Measurements from ENCODE around the gene HMG20A.
"Not testable (repeated sequence)": the region's sequence is repeated elsewhere in the genome, so short reads cannot be mapped to it uniquely, and the experiment has no call there.

HMG20A gene

DNA sequence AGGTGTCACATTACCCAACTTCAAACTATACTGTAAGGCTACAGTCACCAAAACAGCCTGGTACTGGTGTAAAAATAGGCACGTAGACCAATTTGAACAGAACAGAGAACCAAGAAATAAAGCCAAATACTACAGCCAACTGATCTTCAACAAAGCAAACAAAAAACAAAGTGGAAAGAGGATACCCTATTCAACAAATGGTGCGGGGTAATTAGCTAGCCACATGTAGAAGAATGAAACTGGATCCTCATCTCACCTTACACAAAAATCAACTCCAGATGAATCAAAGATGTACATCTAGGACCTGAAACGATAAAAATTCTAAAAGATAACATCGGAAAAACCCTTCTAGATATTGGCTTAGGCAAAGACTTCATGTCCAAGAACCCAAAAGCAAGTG is 13.8 kb upstream of the HMG20A start:
- no peak for DNase-seq (ENCODE audit: low read depth)

DNA sequence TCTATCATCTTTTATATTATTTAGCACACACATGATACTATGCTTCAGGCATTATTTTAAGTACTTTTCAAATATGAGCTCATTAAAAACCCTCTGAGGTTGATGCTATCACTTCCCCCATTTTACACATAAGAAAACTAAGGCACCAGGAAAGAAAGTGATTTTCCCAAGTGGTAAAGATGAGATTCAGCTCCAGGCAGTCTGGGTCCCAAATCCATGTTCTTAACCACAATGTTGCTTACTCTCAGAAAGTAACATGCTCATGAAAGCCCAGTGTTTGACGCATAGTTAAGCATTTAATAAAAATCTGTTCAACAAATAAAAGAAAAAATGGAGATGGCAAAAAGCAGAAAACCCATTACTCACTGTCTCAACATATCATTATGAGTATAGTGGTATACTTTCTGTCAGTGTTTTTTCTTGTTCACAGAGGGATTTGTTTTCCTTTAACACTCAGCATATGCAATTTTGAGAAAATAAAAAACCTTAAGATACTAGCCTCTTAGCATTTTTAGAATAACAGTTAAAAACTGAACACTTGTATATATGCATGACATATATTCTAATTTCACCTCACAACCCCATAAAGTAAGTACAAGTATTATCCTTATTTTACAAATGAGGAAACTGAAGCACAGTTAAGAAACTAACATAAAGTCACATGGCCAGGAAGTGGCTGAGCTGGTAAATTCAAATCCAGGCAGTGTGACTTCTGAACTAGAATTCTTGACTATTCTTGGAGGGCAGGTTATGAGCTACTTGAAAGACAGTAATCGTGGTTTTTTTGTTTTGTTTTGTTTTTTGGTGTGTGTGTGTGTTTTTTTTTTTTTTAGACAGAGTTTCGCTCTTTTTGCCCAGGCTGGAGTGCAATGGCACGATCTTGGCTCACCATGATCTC is 11.2 kb upstream of the HMG20A start:
- DNase-seq (ENCODE audit: low read depth) = no peak

DNA sequence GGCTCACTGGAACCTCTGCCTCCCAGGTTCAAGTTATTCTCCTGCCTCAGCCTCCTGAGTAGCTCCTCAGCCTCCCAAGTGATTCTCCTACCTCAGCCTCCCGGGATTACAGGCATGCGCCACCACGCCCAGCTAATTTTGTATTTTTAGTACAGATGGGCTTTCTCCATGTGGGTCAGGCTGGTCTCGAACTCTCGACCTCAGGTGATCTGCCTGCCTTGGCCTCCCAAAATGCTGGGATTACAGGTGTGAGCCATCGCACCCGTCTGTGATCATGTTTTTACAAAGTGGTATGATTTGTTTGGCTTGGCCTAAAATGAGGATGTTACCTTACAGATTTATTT is 10.6 kb upstream of the HMG20A start:
- DNase-seq (ENCODE audit: low read depth) = not testable (repeated sequence)

DNA sequence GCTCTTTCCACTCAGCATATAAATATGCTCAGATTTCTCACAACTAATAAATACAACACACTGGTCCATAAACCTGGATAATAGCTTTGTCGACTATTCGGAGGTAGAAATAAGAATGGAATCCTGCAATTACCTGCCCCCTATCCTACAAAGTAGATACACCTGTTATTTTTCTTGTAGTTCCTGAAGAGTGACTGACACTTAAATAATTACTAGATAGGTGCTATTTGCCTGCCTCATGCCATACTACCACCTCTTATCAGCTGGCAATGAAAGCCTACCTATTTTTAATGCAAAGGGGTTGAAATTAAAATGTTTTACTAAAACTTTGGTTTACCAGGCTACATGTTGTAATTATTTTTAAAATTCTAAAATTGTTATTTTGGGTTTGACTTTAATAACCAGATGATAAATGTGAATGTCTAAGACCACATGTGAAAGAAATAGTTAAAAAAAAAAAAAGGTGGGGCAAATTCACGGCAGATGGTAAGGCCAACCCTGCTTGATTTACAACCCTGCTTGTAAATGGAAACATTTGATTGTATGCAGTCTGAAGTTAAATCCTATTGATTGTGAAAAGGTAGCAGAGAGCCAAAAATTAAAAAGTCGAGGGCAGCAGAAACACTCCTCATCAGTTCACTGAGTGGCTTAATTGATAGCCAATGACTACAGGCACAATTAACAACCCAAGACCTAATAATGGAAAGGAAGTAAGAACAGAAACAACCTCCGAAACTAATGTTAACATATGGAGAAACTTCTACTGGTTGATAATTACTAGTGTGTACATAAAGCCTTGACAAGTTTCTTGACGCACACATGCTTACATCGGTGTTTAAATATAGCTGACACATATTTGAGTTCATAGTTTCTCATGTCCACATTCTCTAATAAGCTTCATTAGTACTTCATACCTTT is 9.7 kb upstream of the HMG20A start:
- no peak for DNase-seq (ENCODE audit: low read depth)

DNA sequence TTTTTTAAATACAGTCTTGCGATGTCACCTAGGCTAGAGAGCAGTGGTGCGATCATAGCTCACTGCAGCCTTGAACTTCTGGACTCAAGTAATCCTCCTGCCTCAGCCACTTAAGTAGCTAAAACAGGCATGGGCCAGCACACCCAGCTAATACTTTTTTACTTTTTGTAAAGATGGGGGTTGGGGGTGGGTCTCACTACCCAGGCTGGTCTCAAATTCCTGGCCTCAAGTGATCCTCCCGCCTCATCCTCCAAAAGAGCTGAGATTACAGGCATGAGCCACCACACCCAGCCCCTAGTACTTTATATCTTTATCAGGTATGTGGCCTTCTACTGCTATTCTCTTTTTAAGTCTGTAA is 9.1 kb upstream of the HMG20A start:
- no peak for DNase-seq (ENCODE audit: low read depth)

DNA sequence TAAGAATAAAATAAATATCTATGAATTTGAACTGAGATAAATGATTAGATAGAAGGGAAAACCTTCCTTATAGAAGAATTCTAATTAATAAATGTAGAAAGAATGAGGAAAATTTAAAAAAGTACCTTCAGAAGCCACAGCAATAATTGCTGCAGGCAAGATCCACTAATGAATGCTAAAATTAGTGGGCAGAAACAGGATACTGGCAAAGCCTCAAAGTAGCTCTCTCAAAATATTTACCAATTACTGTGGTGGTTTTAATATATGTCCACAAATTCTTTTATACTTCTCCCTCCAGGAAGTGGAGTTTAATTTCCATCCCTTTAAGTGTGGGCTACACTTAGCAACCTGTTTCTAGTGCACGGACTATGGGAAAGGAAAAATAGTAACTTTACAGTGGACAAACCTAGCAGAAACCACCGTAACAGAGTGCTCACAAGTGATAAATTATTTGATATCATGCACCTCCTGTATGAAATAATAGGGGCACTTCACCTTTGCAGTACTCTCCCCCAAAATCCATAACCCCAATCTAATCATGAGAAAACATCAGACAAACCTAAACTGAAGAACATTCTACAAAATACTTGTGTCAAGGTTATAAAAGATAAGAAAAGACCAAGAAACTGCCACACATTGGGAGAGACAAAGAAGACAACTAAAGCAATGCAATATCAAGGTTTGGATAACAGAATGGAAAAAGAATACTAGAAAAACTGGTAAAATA is 7.6 kb upstream of the HMG20A start:
- DNase-seq (ENCODE audit: low read depth) = no peak

DNA sequence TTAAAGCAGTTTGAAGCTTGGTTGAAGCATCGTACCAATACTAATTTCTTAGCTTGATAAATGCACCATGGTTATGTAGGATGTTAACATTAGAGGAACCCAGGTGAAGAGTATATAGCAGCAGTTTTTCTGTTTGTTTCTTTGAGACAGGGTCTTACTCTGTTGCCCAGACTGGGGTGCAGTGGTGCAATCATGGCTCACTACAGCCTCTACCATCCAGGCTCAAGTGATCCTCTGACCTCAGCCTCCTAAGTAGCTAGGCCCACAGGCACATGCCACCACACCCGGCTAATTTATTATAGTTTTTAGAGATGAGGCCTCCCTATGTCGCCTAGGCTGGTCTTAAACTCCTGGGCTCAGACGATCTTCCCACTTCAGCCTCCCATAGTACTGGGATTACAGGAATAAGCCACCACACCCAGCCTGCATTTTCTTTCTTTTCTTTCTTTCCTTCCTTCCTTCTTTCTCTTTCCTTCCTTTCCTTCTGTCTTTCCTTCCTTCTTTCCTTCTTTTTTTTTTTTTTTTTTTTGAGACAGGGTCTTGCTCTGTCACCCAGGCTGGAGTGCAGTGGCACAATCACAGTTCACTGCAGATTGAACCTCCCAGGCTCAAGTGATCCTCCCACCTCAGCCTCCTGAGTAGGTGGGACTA is 6.9 kb upstream of the HMG20A start:
- DNase-seq (ENCODE audit: low read depth) = no peak

DNA sequence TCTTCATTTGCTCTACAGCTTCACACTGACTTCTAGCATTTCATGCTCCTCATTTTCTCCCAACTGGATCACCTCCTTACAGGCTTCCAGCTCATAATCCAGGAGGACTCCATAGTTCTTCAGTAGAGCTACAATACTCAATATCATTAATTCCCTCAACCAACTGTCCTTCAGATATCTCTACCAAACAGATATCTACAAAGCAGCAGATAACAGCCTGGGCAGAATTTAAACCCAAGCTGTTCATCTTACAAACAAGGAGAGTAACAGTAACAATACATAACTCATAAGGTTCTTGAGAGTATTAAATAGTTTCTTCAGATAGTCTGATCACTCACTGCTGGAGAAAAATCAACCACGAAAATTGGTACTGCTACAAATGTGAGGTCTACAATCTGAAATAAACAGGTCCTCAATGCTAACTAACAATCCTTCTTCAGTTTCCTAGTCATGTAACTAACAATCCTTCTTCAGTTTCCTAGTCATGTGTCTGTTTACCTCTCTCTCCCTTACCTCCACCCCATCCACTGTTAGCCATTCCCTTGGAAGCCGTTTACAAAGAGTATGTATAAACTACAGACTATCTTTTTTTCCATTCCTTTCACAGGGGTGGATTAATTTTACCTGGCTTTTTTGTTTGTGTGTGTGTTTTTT is 5.8 kb upstream of the HMG20A start:
- no peak for DNase-seq (ENCODE audit: low read depth)

DNA sequence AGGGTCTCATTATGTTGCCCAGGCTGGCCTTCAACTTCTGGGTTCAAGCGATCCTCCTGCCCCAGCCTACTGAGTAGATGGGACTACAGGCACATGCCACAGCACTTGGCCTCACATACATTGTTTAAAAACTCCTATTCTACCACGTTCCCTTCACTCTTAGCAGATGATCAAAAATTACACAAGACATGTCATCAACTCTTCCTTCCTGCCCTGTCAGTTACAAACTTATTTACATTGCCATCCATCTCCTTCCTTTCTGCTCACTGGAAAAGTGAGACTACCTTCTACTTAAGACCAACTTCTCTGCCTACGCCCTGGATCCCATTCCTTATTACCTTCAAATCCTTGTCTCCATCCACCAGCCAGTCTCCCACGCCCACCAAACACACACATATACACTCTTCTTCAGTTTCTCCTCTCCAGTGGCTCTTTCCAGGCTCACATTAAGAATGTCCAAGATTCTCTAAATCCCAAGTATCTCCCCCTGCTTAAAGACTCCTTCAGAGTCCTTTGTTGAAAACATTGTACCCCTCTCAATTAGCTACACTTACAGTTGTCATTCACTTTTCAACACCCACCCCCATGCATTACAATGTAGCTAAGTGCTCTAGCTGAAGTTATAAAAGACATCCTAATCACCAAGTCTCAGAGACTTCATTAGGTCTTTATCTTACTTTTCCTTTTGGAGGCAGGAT is 5.1 kb upstream of the HMG20A start:
- DNase-seq (ENCODE audit: low read depth) = no peak

DNA sequence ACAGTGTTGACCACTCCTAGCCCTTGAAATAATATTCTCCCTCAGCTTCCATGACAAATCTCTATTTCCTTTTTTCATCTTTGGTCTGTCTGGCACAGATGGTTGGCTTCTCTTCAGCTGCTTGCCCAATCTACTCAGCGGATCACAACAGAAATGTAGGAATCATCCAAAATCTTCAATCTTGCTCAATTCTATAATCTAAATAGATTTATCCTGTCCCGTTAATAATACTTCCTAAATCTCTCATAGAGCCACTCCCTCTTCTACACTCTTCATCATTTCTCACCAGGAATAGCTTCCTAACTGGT is 4.6 kb upstream of the HMG20A start:
- DNase-seq (ENCODE audit: low read depth) = no peak

DNA sequence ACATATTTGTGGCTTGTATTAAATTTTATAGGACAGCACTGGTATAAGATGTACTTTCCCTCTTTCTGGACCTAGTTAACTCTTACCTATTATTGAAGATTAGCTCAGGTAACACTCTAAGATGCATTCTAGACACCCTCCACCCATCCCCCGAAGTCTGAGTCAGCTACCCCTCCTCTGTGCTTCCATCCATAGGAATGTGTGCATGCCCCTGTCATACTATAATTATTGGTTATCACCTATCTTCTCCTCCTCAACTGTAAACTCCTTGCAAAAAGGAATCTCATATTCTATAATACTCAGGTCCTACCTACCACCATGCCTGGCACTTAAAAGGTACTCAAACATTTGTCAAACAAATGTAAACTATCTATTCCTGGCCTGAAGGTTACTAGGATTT is 3.7 kb upstream of the HMG20A start:
- no peak for DNase-seq (ENCODE audit: low read depth)

DNA sequence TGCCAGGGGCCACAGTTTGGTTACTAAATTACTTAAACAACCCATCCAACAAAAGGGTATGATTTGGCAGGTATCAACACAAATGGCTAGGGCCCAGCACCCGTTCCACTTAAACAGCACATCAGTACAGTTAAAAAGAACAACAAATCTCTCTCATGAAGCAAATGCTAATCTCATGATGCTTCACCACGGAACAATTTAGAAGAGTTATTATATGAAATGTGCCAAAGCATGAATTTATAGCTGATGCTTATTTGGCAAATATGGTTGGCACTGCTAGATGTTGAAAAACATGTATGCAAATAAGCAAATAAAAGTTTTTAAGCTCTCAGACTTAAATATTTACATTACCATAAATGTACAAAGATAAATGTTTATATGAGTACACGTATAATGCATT is 3.1 kb upstream of the HMG20A start:
- no peak for DNase-seq (ENCODE audit: low read depth)

DNA sequence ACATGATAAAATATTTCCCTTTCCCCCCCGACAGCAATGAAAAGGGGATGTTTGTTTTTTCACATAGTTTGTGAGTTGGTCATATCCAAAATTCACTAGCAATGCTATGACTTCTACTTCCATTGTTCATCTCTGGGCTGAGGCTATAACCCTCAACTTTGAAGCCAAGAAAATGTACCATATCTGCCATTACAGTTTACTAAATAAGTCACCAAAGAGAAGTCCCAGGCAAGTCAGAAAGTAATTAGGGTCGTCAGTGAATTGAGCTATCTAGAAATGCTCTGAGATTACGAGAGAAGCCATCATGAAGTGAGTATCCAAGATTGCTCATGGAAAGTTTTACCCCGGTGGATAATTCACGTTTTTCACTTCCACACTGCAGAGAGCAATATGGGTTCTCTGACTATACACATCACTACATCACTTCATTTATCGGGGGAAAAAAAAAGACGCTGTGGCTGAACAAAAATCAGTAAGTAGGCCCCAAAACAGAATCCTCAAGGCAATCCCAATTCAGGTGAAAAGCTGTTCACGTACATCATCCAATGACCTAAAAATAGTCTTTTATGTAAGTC is 2.2 kb upstream of the HMG20A start:
- no peak for DNase-seq (ENCODE audit: low read depth)

DNA sequence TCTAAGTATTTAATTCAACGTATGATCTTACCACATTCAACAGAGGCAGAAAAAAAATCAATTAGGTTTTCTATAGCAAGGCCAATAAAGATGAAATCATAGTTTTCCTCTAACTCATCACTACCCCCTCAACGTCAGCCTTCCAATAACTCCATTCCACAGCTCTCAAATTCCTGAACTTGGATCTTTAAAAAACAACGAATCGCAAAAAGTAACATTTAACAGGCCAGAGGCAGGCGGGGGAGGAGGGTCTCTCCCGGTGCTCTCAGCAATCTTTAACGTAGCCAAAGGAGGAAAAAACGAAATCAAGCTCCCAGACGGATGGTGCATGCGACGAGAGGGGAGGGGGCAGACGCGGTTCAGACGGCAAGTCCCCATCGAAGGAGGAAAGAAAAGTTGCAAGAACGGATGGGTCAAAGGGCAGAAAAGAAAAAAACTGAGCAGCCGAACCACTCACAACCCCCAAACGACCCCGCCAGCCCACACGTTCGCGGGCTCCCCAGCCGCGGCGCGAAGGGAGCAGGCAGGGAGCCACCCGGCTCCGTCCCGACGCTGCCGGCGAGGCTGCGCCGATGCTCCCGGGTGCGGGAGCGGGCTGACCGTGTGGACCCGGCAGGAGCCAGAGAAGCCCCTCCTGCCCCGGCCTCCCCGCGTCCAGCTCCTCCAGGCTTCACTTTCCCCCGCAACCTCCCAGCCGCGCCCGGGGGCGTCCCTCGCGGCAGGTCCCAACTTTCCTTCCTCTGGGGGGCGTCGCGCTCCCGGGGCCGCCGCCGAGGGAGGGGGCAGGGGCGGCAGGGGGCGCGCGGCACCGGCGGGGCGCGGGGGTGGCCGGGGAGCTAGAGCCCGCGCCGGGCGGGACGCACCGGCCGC is 1.5 kb upstream of the HMG20A start:
- DNase-seq (ENCODE audit: low read depth) = no peak

DNA sequence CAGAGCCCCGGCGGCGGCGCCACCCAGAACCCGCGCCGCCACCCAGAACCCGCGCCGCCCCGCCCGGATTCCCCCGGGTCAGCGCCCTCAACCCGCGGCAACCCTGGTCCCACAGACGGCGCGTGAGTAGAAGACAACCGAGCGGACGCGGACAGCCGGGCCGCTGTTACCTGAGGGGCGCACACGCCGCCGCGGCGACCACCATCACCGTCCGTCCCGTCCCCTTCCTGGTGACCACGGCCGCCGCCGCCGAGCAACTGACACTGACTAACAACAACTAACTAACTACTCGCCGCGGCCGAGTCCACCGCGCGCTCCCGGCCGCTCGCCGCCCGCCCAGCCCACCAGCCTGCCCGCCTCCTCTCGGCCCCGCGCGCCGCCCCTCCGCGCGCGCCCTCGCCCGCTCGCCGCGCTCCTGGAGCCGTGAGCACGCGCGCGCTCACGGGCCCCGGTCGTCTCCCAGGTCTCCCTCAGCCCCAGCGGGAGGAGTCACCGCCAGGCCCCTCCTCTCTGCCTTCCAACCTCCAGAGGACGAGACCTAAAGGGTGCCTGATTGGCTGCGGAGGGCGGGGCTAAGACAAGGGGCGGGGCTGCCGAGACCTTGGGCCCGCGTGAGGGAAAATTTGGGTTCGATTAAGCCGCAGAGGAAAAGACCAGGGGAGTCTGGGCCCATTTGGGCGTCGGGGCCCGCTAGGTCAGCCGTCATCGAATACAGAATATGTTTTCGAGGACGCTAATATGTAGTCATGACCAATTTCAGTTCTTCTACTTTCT is 665 bp upstream of the HMG20A start, which contains the start of gene PEAK1:
PEAK1 (minus strand) TSS at position 269 of the 774 bp plus-strand sequence. CDS start 238,178 bp downstream, outside the sequence.
- peak; percentile 92 for DNase-seq (ENCODE audit: low read depth)

DNA sequence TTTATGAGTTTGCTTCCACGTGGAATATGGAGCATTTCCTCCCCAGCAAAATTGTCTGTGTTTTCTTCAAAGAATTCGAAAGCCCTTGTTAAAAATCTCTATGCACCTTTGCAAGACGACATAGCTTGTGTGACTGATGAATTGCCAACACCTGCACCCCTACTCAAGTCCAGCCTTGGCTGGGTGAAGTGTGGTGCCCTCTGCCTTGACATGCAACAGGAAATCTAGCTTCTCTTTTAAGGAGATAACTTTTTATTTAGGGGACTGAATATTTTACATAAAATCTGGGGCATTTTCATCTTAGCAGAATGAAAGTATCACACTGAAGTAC is 647 bp downstream of the HMG20A start:
- DNase-seq (ENCODE audit: low read depth) = no peak

DNA sequence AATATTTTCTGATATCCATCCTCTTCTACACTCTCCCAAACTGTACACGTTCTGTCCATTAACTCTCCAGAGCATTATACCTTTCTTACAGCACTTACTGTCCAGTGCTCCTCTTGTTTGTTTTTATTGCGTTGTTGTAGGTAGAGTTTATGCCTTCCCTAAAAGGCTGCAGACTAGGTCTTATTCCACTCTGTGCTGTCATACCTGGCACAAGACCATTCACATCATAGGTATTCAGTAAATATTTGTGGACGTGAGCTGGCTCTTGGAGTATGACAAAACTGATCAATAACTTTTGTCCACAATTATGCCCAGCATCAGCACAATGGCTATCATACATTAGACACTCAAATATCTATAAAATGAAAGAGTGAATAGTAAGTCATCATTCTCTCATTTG is 4.4 kb downstream of the HMG20A start:
- no peak for DNase-seq (ENCODE audit: low read depth)

DNA sequence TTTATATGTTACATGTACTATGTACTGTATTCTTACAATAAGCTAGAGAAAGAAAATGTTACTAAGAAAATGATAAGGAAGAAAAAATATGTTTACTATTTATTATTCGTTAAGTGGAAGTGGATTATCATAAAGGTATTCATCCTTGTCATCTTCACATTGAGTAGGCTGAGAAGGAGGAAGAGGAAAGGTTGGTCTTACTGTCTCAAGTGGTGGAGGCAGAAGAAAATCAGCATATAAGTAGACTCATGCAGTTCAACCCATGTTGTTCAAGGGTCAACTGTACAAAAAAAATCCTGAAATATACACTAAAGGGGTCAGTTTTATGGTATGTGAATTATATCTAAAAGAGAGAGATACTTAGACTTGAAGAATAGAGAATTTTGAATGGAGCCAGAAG is 5.7 kb downstream of the HMG20A start:
- no peak for DNase-seq (ENCODE audit: low read depth)

DNA sequence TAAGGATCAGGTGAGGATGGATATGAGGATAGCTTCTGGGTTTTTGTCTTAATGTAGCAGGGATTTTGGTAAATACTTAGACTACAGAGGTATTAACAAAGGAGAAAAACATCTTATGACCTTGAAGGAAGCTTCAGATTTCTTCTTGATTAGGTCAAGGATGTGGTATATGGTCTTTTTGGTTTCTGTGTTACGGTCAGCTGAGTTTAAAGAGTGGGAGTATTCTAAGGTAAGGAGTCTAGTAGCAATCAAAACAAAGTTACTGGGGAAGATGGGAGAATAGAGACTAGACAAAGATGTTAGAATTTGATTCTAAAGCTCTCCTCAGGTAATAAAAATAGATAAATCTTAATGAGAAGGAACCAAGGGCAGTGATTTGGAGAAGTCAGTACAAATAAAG is 6.2 kb downstream of the HMG20A start:
- no peak for DNase-seq (ENCODE audit: low read depth)

Measured in non-pigmented ciliary epithelial cell (primary cell).